HepG2 (cell line): ENCODE results near the gene CALY. TPM values are rescaled to one million over a fixed set of nuclear protein-coding genes. Genes with fewer than 3 reads are reported as not detected.

Experiments
- ATAC-seq: fragments of 200-7000 bp; cut with Tn5 transposase; 3 replicates; pipeline ENCODE4 v1.9.1; 2020; ENCODE audit warnings: mild to moderate bottlenecking, moderate library complexity
- BruUV-seq: library from RNA; stranded (reverse); fragments of 400-500 nt; replicated peaks from 2 replicates; lab custom pipeline; 2021; lab: Mats Ljungman, UMichigan
- CTCF ChIA-PET: fragments of 300-600 bp; formaldehyde crosslinking; extraction: SDS; loops from one replicate; lab custom pipeline; 2021; ENCODE audit warnings: low total read pairs, inconsistent platforms, low intra/inter-chr PET ratio; lab: Yijun Ruan, JAX
- POLR2A ChIA-PET: fragments of 350-600 bp; sonication (Branson Sonifier 250); formaldehyde crosslinking; loops from one replicate; lab custom pipeline; 2020; ENCODE audit warnings: antibody characterized with exemption, inconsistent platforms; lab: Yijun Ruan, JAX
- DNase-seq: peaks from one replicate; pipeline ENCODE4 v3.0.0-alpha.2; 2015; ENCODE audit warnings: low spot score
- FAIRE-seq: peaks from 3 replicates; lab custom pipeline; 2011; peaks lifted over from hg19 to GRCh38; lab: Jason Lieb, UNC
- H2AFZ ChIP-seq: one replicate; pipeline ENCODE4 v1.6.1; 2011; ENCODE audit warnings: low read length, inconsistent platforms
- H3K27ac ChIP-seq: fragments of 300-600 bp; 3 replicates; pipeline ENCODE4 v1.8.0; 2011; ENCODE audit warnings: mixed run types, mild to moderate bottlenecking, mixed read lengths, low read length, inconsistent platforms; ENCODE audit not compliant: insufficient read depth; ENCODE audit errors: extremely low read length
- H3K27me3 ChIP-seq, 2 experiments: fragments of 200-600 bp in 1 of 2; 2 replicates in 1 of 2; 3 replicates in 1 of 2; pipeline versions ENCODE4 v1.6.0 to v1.8.0; 2011; ENCODE audit warnings: low read length in 2 of 2, mild to moderate bottlenecking in 2 of 2, moderate library complexity in 2 of 2, inconsistent platforms in 1 of 2; ENCODE audit not compliant: insufficient read depth in 2 of 2, control insufficient read depth in 1 of 2
- H3K36me3 ChIP-seq, 2 experiments: fragments of 200-600 bp in 1 of 2; replicated peaks in 1 of 2; 2 replicates in 1 of 2; 3 replicates in 1 of 2; pipeline versions ENCODE4 v1.5.1 to v1.8.0; 2011; ENCODE audit warnings: low read length in 2 of 2, inconsistent platforms in 1 of 2; ENCODE audit not compliant: insufficient read depth in 2 of 2, control insufficient read depth in 1 of 2
- H3K4me1 ChIP-seq: 2 replicates; pipeline ENCODE4 v1.5.1; 2012; ENCODE audit warnings: low read length, inconsistent platforms; ENCODE audit not compliant: insufficient read depth
- H3K4me2 ChIP-seq: 2 replicates; pipeline ENCODE4 v1.6.0; 2011; ENCODE audit warnings: low read depth, low read length, inconsistent platforms
- H3K4me3 ChIP-seq, 3 experiments: fragments of 200-600 bp in 1 of 3; sonication (generic), shearing (Covaris generic) in 1 of 3; replicated peaks in 1 of 3; 2 replicates each; pipeline ENCODE4 v1.5.1; 2011 to 2016; ENCODE audit warnings: low read length in 3 of 3, inconsistent platforms in 2 of 3, low read depth in 2 of 3, mild to moderate bottlenecking in 2 of 3, control low read depth in 1 of 3, mixed read lengths in 1 of 3; ENCODE audit not compliant: insufficient read depth in 1 of 3
- H3K79me2 ChIP-seq: one replicate; pipeline ENCODE4 v1.6.1; 2011; ENCODE audit warnings: low read length, inconsistent platforms; ENCODE audit not compliant: insufficient read depth
- H3K9ac ChIP-seq: 2 replicates; pipeline ENCODE4 v1.6.0; 2011; ENCODE audit warnings: mild to moderate bottlenecking, low read depth, low read length, inconsistent platforms; ENCODE audit not compliant: insufficient read depth
- H3K9me3 ChIP-seq: 2 replicates; pipeline ENCODE4 v1.5.1; 2012; ENCODE audit warnings: mild to moderate bottlenecking, low read length
- H4K20me1 ChIP-seq: 2 replicates; pipeline ENCODE4 v1.6.0; 2011; ENCODE audit warnings: inconsistent platforms, mild to moderate bottlenecking, low read length, moderate library complexity; ENCODE audit not compliant: insufficient read depth
- ETV5 ChIP-seq: IDR thresholded peaks from 2 replicates; pipeline ENCODE4 v1.6.1; 2018; ENCODE audit warnings: missing biosample characterization, missing genetic modification reagents, inconsistent platforms, borderline replicate concordance
- FOSL2 ChIP-seq: sonication (generic); formaldehyde crosslinking; IDR thresholded peaks from 2 replicates; pipeline ENCODE4 v1.4.0; 2020; ENCODE audit warnings: missing genetic modification reagents
- GABPB1 ChIP-seq: IDR thresholded peaks from 2 replicates; pipeline ENCODE4 v1.6.1; 2016; ENCODE audit warnings: mild to moderate bottlenecking, missing genetic modification reagents, moderate library complexity, missing compliant biosample characterization
- HNF4A ChIP-seq: sonication (generic); formaldehyde crosslinking; IDR thresholded peaks from 2 replicates; pipeline ENCODE4 v1.4.0; 2020; ENCODE audit warnings: missing genetic modification reagents
- HNF4G ChIP-seq, 2 experiments: sonication (generic) in 1 of 2; formaldehyde crosslinking in 1 of 2; IDR thresholded peaks; 2 replicates each; pipeline versions ENCODE4 v1.4.0 to v1.6.1; 2011 to 2020; ENCODE audit warnings: borderline replicate concordance in 2 of 2, low read depth in 2 of 2, mild to moderate bottlenecking in 2 of 2, low read length in 1 of 2, missing genetic modification reagents in 1 of 2, moderate library complexity in 1 of 2
- HNRNPH1 ChIP-seq: fragments of 200-400 bp; formaldehyde crosslinking; optimal IDR thresholded peaks from 2 replicates; pipeline ENCODE3; 2017; ENCODE audit warnings: mild to moderate bottlenecking, low read depth, low read length
- NFE2L2 ChIP-seq: fragments of 150-350 bp; IDR thresholded peaks from 2 replicates; pipeline ENCODE4 v1.6.1; 2014; ENCODE audit warnings: low read length
- PPARG ChIP-seq: conservative IDR thresholded peaks from 2 replicates; pipeline ENCODE4 v1.6.1; 2016; ENCODE audit warnings: missing biosample characterization, missing genetic modification reagents
- SAP130 ChIP-seq: IDR thresholded peaks from 2 replicates; pipeline ENCODE4 v1.6.1; 2016; ENCODE audit warnings: low read depth
- ZEB1 ChIP-seq: IDR thresholded peaks from 2 replicates; pipeline ENCODE4 v1.6.1; 2012; ENCODE audit warnings: mild to moderate bottlenecking, low read depth, inconsistent platforms; ENCODE audit not compliant: insufficient replicate concordance
- ZFP36L2 ChIP-seq: sonication (generic); formaldehyde crosslinking; IDR thresholded peaks from 2 replicates; pipeline ENCODE4 v1.4.0; 2020; ENCODE audit warnings: missing genetic modification reagents
- ZNF501 ChIP-seq: sonication (generic); formaldehyde crosslinking; IDR thresholded peaks from 2 replicates; pipeline ENCODE4 v1.5.1; 2020; ENCODE audit warnings: mild to moderate bottlenecking, moderate library complexity, missing genetic modification reagents
- ZNF672 ChIP-seq: sonication (generic); formaldehyde crosslinking; IDR thresholded peaks from 2 replicates; pipeline ENCODE4 v1.8.1; 2022; ENCODE audit warnings: missing genetic modification reagents
- WGBS: methylation state at CpG from one replicate; pipeline ENCODE4 v1.1.6; 2017; ENCODE audit warnings: low lambda C conversion rate; 5-methylcytosine and 5-hydroxymethylcytosine counted together
- in situ Hi-C: cut with HindIII; loops from 2 replicates; pipeline ENCODE4 v1.10.0; 2017; ENCODE audit warnings: low pct_unique_long_range_greater_than_20kb; ENCODE audit not compliant: extremely low pct_ligation_motif_present
- intact Hi-C: fragments of 100-400 bp; cut with micrococcal nuclease; formaldehyde crosslinking; loops from one replicate; pipeline ENCODE4 v1.10.0; 2022; ENCODE audit not compliant: unreplicated experiment
- polyA plus RNA-seq, 8 experiments: library from polyadenylated mRNA; depleted of rRNA in 3 of 8; stranded (reverse) in 7 of 8; unstranded in 1 of 8; fragments of >200 nt; fragmentation: Illumina TruSeq in 4 of 8; extraction: Trizol in 4 of 8; gene quantifications; 2 replicates each; pipeline versions ENCODE4 v1.2.1 to v1.2.3, GENCODE V29; 2011 to 2016; ENCODE audit warnings: low read depth in 4 of 8, missing spikeins in 1 of 8, mixed read lengths in 1 of 8; ENCODE audit not compliant: insufficient read depth in 1 of 8
- total RNA-seq, 5 experiments: library from RNA; depleted of rRNA; stranded (reverse); fragments of >200 nt; fragmentation: Illumina TruSeq; extraction: Trizol; gene quantifications; 2 replicates each; pipeline ENCODE4 v1.2.3, GENCODE V29; 2016; ENCODE audit warnings: low read depth in 1 of 5
- TF ChIP-seq, protein P1 (sequence below): sonication (generic); IDR thresholded peaks from 2 replicates; pipeline ENCODE4 v1.6.1; 2016; ENCODE audit warnings: low read depth, borderline replicate concordance

Gene CALY
- total and polyA plus RNA-seq, 2 of the 13 experiments (the other 11 are each of a cell fraction or from before 2014, with no cell fraction given) = 0.08 TPM; not detected in 1

- ATAC-seq (no peak), DNase-seq (no peak), FAIRE-seq (no peak)
- intact Hi-C loops (no loop called here), in situ Hi-C loops (no loop called here)
- Histone ChIP-seq H3K9ac (peak overlapping the region; percentile 18; the same call in 1 of the 2 replicates), H2AFZ (no peak overlapping the region), H3K4me1 (peaks cover 43% of the 10 kb centered on the region), H3K27me3 (peaks cover 0 to 7% of the 10 kb centered on the region in 2 experiments; a peak in 1 of 5 replicates), H3K79me2 (no peaks in the 10 kb centered on the region), H3K9me3 (no peaks in the 10 kb centered on the region), H3K27ac (peak overlapping the region; percentile 3), H3K4me2 (peak overlapping the region; percentile 67), H3K4me3 (peak overlapping the region in 1 of 3 experiments; percentile 17; a peak in 1 of 6 replicates), H4K20me1 (no peaks in the 10 kb centered on the region), H3K36me3 (no peaks in the 10 kb centered on the region)
- no peak for TF ChIP-seq HNRNPH1
- TF ChIP-seq FOSL2 (CRISPR knock-in tag) = peak; percentile 70
- TF ChIP-seq ZFP36L2 = no peak
- 0 out of 2 replicates have a peak, but pooled peaks have one; percentile 16 for TF ChIP-seq SAP130
- peak; percentile 60; the same call in 1 of the 2 replicates for TF ChIP-seq ETV5 (CRISPR knock-in tag)
- no peak for TF ChIP-seq ZNF672 (CRISPR knock-in tag)
- TF ChIP-seq NFE2L2 = peak; percentile 65
- TF ChIP-seq, protein P1, sequence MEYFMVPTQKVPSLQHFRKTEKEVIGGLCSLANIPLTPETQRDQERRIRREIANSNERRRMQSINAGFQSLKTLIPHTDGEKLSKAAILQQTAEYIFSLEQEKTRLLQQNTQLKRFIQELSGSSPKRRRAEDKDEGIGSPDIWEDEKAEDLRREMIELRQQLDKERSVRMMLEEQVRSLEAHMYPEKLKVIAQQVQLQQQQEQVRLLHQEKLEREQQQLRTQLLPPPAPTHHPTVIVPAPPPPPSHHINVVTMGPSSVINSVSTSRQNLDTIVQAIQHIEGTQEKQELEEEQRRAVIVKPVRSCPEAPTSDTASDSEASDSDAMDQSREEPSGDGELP = peak; percentile 87
- TF ChIP-seq ZEB1 = no peak
- peak; percentile 8; the same call in 1 of the 2 replicates for TF ChIP-seq HNF4A (CRISPR knock-in tag)
- 0 out of 2 replicates have a peak, but pooled peaks have one; percentile 35 for TF ChIP-seq ZNF501 (CRISPR knock-in tag)
- no peak for TF ChIP-seq PPARG (CRISPR knock-in tag)
- 0 out of 2 replicates have a peak, but pooled peaks have one; percentile 9 for TF ChIP-seq GABPB1
- peak; percentile 33; the same call in 1 of the 2 replicates for TF ChIP-seq HNF4G (IDR thresholded peaks at IDR 0.05; ENCODE audit: borderline replicate concordance, low read depth, low read length)
- TF ChIP-seq HNF4G (CRISPR knock-in tag; IDR thresholded peaks at IDR 0.05; ENCODE audit: borderline replicate concordance, low read depth) = no peak
- ChIA-PET POLR2A (interaction anchor here (1.9 kb wide), 1 partner anchor 15 kb away, joined by 12 read pairs; the partner anchor contains the start of gene FUOM), CTCF (no interaction called here)
- no TSS peak for BruUV-seq
- WGBS = 46% methylated on average over 9 of the region's 9 CpGs
Observed at GRCh38 chr10:133343558-133343957, 6.9 kb upstream of the CALY start.
